ENCODE data around the gene SLC2A6.

SLC2A6 gene

GRCh38 chr9:133477992-133478850, 678 bp downstream of the SLC2A6 start:
- DNase-seq (ENCODE audit: low read depth in 2 of 2): no peak

- no peak for DNase-seq (ENCODE audit: low read depth in 2 of 2)
Observed at GRCh38 chr9:133477461-133477860, 1.4 kb downstream of the SLC2A6 start.

GRCh38 chr9:133476941-133477340, 2.0 kb downstream of the SLC2A6 start:
- no peak for DNase-seq (ENCODE audit: low read depth in 2 of 2)

- no peak for DNase-seq (ENCODE audit: low read depth in 2 of 2)
Observed at GRCh38 chr9:133476036-133476931, 2.6 kb downstream of the SLC2A6 start.

GRCh38 chr9:133475292-133476012, 3.4 kb downstream of the SLC2A6 start:
- no peak for DNase-seq (ENCODE audit: low read depth in 2 of 2)

GRCh38 chr9:133474853-133475252, 4.0 kb downstream of the SLC2A6 start:
- no peak for DNase-seq (ENCODE audit: low read depth in 2 of 2)

- no peak for DNase-seq (ENCODE audit: low read depth in 2 of 2)
Observed at GRCh38 chr9:133474215-133474614, 4.7 kb downstream of the SLC2A6 start.

- no peak for DNase-seq (ENCODE audit: low read depth in 2 of 2)
Observed at GRCh38 chr9:133473743-133474142, 5.2 kb downstream of the SLC2A6 start.

GRCh38 chr9:133472753-133473378, 6.0 kb downstream of the SLC2A6 start:
- DNase-seq (ENCODE audit: low read depth in 2 of 2): no peak

- DNase-seq (ENCODE audit: low read depth in 2 of 2): no peak
Observed at GRCh38 chr9:133472277-133472645, 6.6 kb downstream of the SLC2A6 start.

GRCh38 chr9:133471551-133472276, 7.2 kb downstream of the SLC2A6 start:
- no peak for DNase-seq (ENCODE audit: low read depth in 2 of 2)

- DNase-seq (ENCODE audit: low read depth in 2 of 2): no peak
Observed at GRCh38 chr9:133470988-133471387, 7.9 kb downstream of the SLC2A6 start.

GRCh38 chr9:133470427-133470924, 8.4 kb downstream of the SLC2A6 start:
- no peak for DNase-seq (ENCODE audit: low read depth in 2 of 2)

GRCh38 chr9:133468777-133469421, 10.0 kb downstream of the SLC2A6 start:
- no peak for DNase-seq (ENCODE audit: low read depth in 2 of 2)

- no peak for DNase-seq (ENCODE audit: low read depth in 2 of 2)
Observed at GRCh38 chr9:133468374-133468773, 10.5 kb downstream of the SLC2A6 start.

- DNase-seq (ENCODE audit: low read depth in 2 of 2): no peak
Observed at GRCh38 chr9:133467101-133467500, 11.8 kb downstream of the SLC2A6 start.

- no peak for DNase-seq (ENCODE audit: low read depth in 2 of 2)
Observed at GRCh38 chr9:133465984-133466383, 12.9 kb downstream of the SLC2A6 start.

- DNase-seq (ENCODE audit: low read depth in 2 of 2): no peak
Observed at GRCh38 chr9:133464638-133465037, 14.3 kb downstream of the SLC2A6 start.

- DNase-seq (ENCODE audit: low read depth in 2 of 2): no peak
Observed at GRCh38 chr9:133463864-133464615, 14.9 kb downstream of the SLC2A6 start.

All from stimulated activated CD8-positive, alpha-beta memory T cell treated with anti-CD3 and anti-CD28 coated beads, Interleukin-7, amount 100 ng/mL, for 1 hour (primary cell).